Neural progenitor cell (in vitro differentiated cells): ENCODE results near the gene GPR62. TPM values are rescaled to one million over a fixed set of nuclear protein-coding genes. Genes with fewer than 3 reads are reported as not detected.

Experiments
- DNase-seq: peaks from one replicate; pipeline ENCODE4 v3.0.0-alpha.2; 2016; ENCODE audit warnings: low spot score
- H2AFZ ChIP-seq: fragments of 200-600 bp; sonication (generic); replicated peaks from 2 replicates; pipeline ENCODE4 v1.6.1; 2016; ENCODE audit warnings: antibody characterized with exemption
- H3F3A ChIP-seq: fragments of 200-600 bp; sonication (generic); 2 replicates; pipeline ENCODE4 v1.6.1; 2016; ENCODE audit warnings: antibody characterized with exemption, low read depth
- H3K27ac ChIP-seq: fragments of 200-600 bp; sonication (generic); 2 replicates; pipeline ENCODE4 v1.5.1; 2016; ENCODE audit warnings: mild to moderate bottlenecking
- H3K27me3 ChIP-seq: fragments of 200-600 bp; sonication (generic); 2 replicates; pipeline ENCODE4 v1.6.1; 2016; ENCODE audit warnings: mild to moderate bottlenecking, moderate library complexity
- H3K36me3 ChIP-seq: fragments of 200-600 bp; sonication (generic); 2 replicates; pipeline ENCODE4 v1.5.1; 2016
- H3K4me1 ChIP-seq: fragments of 200-600 bp; sonication (generic); 2 replicates; pipeline ENCODE4 v1.6.1; 2016; ENCODE audit warnings: mixed run types
- H3K4me2 ChIP-seq: fragments of 200-600 bp; sonication (generic); 2 replicates; pipeline ENCODE4 v1.6.1; 2016
- H3K4me3 ChIP-seq: fragments of 200-600 bp; sonication (generic); 2 replicates; pipeline ENCODE4 v1.5.1; 2016
- H3K79me2 ChIP-seq: fragments of 200-600 bp; sonication (generic); 2 replicates; pipeline ENCODE4 v1.6.1; 2016; ENCODE audit warnings: low read depth
- H3K9ac ChIP-seq: fragments of 200-600 bp; sonication (generic); 2 replicates; pipeline ENCODE4 v1.6.1; 2016
- H3K9me3 ChIP-seq: fragments of 200-600 bp; sonication (generic); 2 replicates; pipeline ENCODE4 v1.5.1; 2016; ENCODE audit warnings: low read depth
- H4K20me1 ChIP-seq: fragments of 200-600 bp; sonication (generic); 2 replicates; pipeline ENCODE4 v1.6.1; 2016; ENCODE audit warnings: low read depth
- H3K27ac Mint-ChIP-seq: 3 replicates; pipeline ENCODE4 v1.8.0; 2021; ENCODE audit warnings: mixed read lengths
- H3K27me3 Mint-ChIP-seq: 2 replicates; pipeline ENCODE4 v1.8.0; 2022; ENCODE audit warnings: low read depth, mild to moderate bottlenecking, inconsistent platforms, moderate library complexity, mixed read lengths; ENCODE audit not compliant: insufficient read depth
- H3K36me3 Mint-ChIP-seq: 3 replicates; pipeline ENCODE4 v1.8.0; 2021; ENCODE audit warnings: mixed read lengths
- H3K4me1 Mint-ChIP-seq: 3 replicates; pipeline ENCODE4 v1.8.0; 2021; ENCODE audit warnings: mixed read lengths
- H3K4me3 Mint-ChIP-seq: 3 replicates; pipeline ENCODE4 v1.8.0; 2021; ENCODE audit warnings: mild to moderate bottlenecking, moderate library complexity, mixed read lengths
- H3K9me3 Mint-ChIP-seq: 3 replicates; pipeline ENCODE4 v1.8.0; 2020; ENCODE audit warnings: mixed read lengths
- EZH2 ChIP-seq: fragments of 200-600 bp; sonication (generic); IDR thresholded peaks from 2 replicates; pipeline ENCODE4 v1.6.1; 2017; ENCODE audit warnings: antibody characterized with exemption, mild to moderate bottlenecking, moderate library complexity
- EZH2phosphoT487 ChIP-seq: fragments of 200-600 bp; sonication (generic); IDR thresholded peaks from 2 replicates; pipeline ENCODE4 v1.6.1; 2017; ENCODE audit warnings: antibody characterized with exemption
- total RNA-seq: library from RNA; depleted of rRNA; stranded (reverse); fragments of >200 nt; gene quantifications from 2 replicates; pipeline ENCODE4 v1.2.3, GENCODE V29; 2015; ENCODE audit warnings: low replicate concordance
- TF ChIP-seq, protein P1 (sequence below): fragments of 200-600 bp; sonication (generic); IDR thresholded peaks from 2 replicates; pipeline ENCODE4 v1.5.1; 2017; ENCODE audit warnings: antibody characterized with exemption, mild to moderate bottlenecking

GPR62 gene, protein sequence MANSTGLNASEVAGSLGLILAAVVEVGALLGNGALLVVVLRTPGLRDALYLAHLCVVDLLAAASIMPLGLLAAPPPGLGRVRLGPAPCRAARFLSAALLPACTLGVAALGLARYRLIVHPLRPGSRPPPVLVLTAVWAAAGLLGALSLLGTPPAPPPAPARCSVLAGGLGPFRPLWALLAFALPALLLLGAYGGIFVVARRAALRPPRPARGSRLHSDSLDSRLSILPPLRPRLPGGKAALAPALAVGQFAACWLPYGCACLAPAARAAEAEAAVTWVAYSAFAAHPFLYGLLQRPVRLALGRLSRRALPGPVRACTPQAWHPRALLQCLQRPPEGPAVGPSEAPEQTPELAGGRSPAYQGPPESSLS
- 0.21 TPM in 1 of 2 replicates, not detected in the other for total RNA-seq

DNA sequence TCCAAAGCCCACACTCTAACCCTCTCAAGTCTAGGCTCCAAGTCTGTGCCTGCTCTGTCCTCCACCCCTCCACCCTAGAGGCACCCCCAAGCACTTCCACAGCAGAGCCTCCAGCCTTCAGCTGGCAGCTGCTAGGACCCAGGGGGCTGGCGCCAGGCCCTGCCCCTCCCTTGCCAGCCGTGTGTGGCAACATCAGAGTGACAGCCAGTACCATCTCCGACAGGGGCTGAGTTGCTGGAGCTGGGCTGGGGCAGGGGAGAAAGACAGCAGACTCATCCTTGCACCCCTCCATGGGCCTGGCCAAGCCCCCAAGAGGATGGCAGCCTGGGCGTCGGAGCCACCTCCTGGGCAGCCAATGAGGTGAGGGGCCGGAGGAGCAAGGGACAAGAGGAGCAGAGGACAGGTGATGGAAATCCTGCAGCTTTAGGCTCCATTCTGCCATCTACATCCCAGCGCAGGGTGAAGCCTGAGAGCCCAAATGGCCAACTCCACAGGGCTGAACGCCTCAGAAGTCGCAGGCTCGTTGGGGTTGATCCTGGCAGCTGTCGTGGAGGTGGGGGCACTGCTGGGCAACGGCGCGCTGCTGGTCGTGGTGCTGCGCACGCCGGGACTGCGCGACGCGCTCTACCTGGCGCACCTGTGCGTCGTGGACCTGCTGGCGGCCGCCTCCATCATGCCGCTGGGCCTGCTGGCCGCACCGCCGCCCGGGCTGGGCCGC is at the start of gene GPR62:
Gene GPR62 (plus strand): TSS at position 207 of the 718 bp plus-strand sequence. CDS start 272 bp downstream, at position 479.
- Histone ChIP-seq H3K79me2 (no peaks in the 10 kb centered on the region), H2AFZ (peak within 1 kb of the TSS; percentile 75), H3F3A (peaks cover 21% of the 10 kb centered on the region), H3K27me3 (peaks cover 67% of the 10 kb centered on the region), H3K27ac (no peak within 1 kb of the TSS), H3K9me3 (no peaks in the 10 kb centered on the region), H3K4me2 (peak within 1 kb of the TSS; percentile 85), H3K4me1 (peaks cover 13% of the 10 kb centered on the region), H4K20me1 (peaks cover 21% of the 10 kb centered on the region), H3K4me3 (peak within 1 kb of the TSS; percentile 46), H3K36me3 (no peaks in the 10 kb centered on the region), H3K9ac (no peak within 1 kb of the TSS)
- Mint-ChIP-seq H3K36me3 (peaks cover 3% of the 10 kb centered on the region), H3K27me3 (peaks cover 4% of the 10 kb centered on the region), H3K4me3 (no peak within 1 kb of the TSS), H3K9me3 (no peaks in the 10 kb centered on the region), H3K27ac (no peak within 1 kb of the TSS), H3K4me1 (peaks cover 10% of the 10 kb centered on the region)
- no peak for DNase-seq
- TF ChIP-seq EZH2phosphoT487: peak; percentile 37
- no peak for TF ChIP-seq EZH2

DNA sequence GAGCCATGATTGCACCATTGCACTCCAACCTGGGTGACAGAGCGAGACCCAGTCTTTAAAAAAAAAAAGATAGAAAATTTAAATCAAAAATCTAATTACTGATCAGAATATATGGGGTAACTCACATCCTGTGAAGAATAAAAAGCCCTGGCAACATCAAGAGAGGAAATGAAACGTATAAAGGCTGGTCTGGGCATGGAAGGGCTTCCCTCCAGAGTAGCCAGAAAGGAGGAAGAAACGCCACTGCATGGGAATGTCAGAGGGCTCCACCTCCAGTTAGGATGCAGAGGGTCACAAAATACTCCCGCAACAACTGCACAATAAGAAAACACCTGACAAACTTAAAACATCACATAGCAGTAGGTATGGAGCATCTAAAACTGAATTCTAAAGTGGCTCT is 47.2 kb upstream of the GPR62 start:
- no peaks in the 10 kb centered on the region for H4K20me1 ChIP-seq
- no peak overlapping the region for H3K27ac ChIP-seq
- DNase-seq: no peak
- peaks cover 15% of the 10 kb centered on the region for H3K27me3 Mint-ChIP-seq
- H3K4me3 Mint-ChIP-seq: no peak overlapping the region
- TF ChIP-seq, protein P1, sequence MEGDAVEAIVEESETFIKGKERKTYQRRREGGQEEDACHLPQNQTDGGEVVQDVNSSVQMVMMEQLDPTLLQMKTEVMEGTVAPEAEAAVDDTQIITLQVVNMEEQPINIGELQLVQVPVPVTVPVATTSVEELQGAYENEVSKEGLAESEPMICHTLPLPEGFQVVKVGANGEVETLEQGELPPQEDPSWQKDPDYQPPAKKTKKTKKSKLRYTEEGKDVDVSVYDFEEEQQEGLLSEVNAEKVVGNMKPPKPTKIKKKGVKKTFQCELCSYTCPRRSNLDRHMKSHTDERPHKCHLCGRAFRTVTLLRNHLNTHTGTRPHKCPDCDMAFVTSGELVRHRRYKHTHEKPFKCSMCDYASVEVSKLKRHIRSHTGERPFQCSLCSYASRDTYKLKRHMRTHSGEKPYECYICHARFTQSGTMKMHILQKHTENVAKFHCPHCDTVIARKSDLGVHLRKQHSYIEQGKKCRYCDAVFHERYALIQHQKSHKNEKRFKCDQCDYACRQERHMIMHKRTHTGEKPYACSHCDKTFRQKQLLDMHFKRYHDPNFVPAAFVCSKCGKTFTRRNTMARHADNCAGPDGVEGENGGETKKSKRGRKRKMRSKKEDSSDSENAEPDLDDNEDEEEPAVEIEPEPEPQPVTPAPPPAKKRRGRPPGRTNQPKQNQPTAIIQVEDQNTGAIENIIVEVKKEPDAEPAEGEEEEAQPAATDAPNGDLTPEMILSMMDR: no peak
- TF ChIP-seq EZH2phosphoT487: no peak
- no peaks in the 10 kb centered on the region for H3K79me2 ChIP-seq
- no peaks in the 10 kb centered on the region for H3K4me1 ChIP-seq
- no peak overlapping the region for H2AFZ ChIP-seq
- no peaks in the 10 kb centered on the region for H3F3A ChIP-seq
- no peak overlapping the region for H3K4me3 ChIP-seq
- peaks cover 32% of the 10 kb centered on the region for H3K9me3 Mint-ChIP-seq
- no peaks in the 10 kb centered on the region for H3K27me3 ChIP-seq
- H3K27ac Mint-ChIP-seq: no peak overlapping the region
- H3K9ac ChIP-seq: no peak overlapping the region
- H3K4me2 ChIP-seq: no peak overlapping the region
- H3K4me1 Mint-ChIP-seq: no peaks in the 10 kb centered on the region
- H3K36me3 ChIP-seq: no peaks in the 10 kb centered on the region
- H3K9me3 ChIP-seq: no peaks in the 10 kb centered on the region
- peaks cover 3% of the 10 kb centered on the region for H3K36me3 Mint-ChIP-seq

DNA sequence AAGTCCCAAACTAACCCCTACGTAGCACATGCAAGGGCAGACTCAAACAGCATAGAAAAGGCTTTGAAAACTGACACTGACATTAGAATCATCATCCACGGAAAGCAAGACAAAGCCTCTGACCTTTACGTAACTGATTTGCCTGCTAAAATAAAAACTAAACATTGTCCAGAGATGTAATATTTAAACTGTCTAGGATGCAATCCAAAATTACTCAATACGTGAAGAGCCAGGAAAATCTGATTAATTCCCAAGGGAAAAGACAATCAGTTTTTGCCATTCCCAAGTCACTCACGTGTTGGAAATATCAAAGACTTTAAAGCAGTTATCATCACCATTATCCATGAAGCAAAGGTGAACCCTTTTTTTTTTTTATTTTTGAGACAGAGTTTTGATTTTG is 38.8 kb upstream of the GPR62 start:
- H3K36me3 Mint-ChIP-seq: no peaks in the 10 kb centered on the region
- H3K4me3 ChIP-seq: no peak overlapping the region
- no peak for DNase-seq
- H4K20me1 ChIP-seq: no peaks in the 10 kb centered on the region
- H3K27ac ChIP-seq: no peak overlapping the region
- no peak overlapping the region for H3K4me3 Mint-ChIP-seq
- H3K4me1 Mint-ChIP-seq: no peaks in the 10 kb centered on the region
- H3K79me2 ChIP-seq: no peaks in the 10 kb centered on the region
- H3K27ac Mint-ChIP-seq: no peak overlapping the region
- no peaks in the 10 kb centered on the region for H3K36me3 ChIP-seq
- no peak for TF ChIP-seq EZH2phosphoT487
- TF ChIP-seq EZH2: no peak
- TF ChIP-seq, protein P1: no peak
- no peaks in the 10 kb centered on the region for H3K9me3 ChIP-seq
- H3K27me3 ChIP-seq: no peaks in the 10 kb centered on the region
- no peak overlapping the region for H3K9ac ChIP-seq
- H3K9me3 Mint-ChIP-seq: no peaks in the 10 kb centered on the region
- peaks cover 4% of the 10 kb centered on the region for H3K27me3 Mint-ChIP-seq
- no peak overlapping the region for H3K4me2 ChIP-seq
- peaks cover 11% of the 10 kb centered on the region for H3K4me1 ChIP-seq
- H3F3A ChIP-seq: no peaks in the 10 kb centered on the region
- no peak overlapping the region for H2AFZ ChIP-seq
